Thyroid gland (tissue), 4 donors: ENCODE results near the gene HID1. TPM values are rescaled to one million over a fixed set of nuclear protein-coding genes. Genes with fewer than 3 reads are reported as not detected.

Source experiments
- DNase-seq, 2 donors: peaks; one replicate each; pipeline ENCODE4 v3.0.0-alpha.2; 2019
- H3K27ac ChIP-seq, 3 donors: fragments of 200-600 bp; sonication (generic); 1 replicate in 2 of 3; 2 replicates in 1 of 3; pipeline ENCODE4 v1.5.1; 2016 to 2019; ENCODE audit warnings: mild to moderate bottlenecking in 1 of 3, moderate library complexity in 1 of 3
- H3K27me3 ChIP-seq: fragments of 200-600 bp; sonication (generic); one replicate; pipeline ENCODE4 v1.5.1; 2019
- H3K36me3 ChIP-seq, 2 donors: fragments of 200-600 bp; sonication (generic); one replicate each; pipeline ENCODE4 v1.5.1; 2016 to 2019
- H3K4me1 ChIP-seq, 2 donors: fragments of 200-600 bp; sonication (generic); one replicate each; pipeline ENCODE4 v1.5.1; 2017 to 2019
- H3K4me3 ChIP-seq, 3 donors: fragments of 200-600 bp; sonication (generic); replicated peaks in 1 of 3; 1 replicate in 2 of 3; 2 replicates in 1 of 3; pipeline ENCODE4 v1.5.1; 2016; ENCODE audit warnings: mild to moderate bottlenecking in 1 of 3
- H3K9me3 ChIP-seq: fragments of 200-600 bp; sonication (generic); one replicate; pipeline ENCODE4 v1.5.1; 2017
- CTCF ChIP-seq, 6 experiments: fragments of 200-600 bp in 3 of 6; fragments of 450-650 bp in 3 of 6; sonication (generic) in 3 of 6; IDR thresholded peaks; one replicate each; pipeline ENCODE4 v1.5.1; 2016 to 2019; ENCODE audit warnings: antibody characterized with exemption in 6 of 6, mild to moderate bottlenecking in 2 of 6, inconsistent platforms in 1 of 6, moderate library complexity in 1 of 6
- POLR2A ChIP-seq, 2 donors: fragments of 450-650 bp; IDR thresholded peaks; one replicate each; pipeline ENCODE4 v1.6.1; 2017; ENCODE audit warnings: antibody characterized with exemption in 2 of 2, mild to moderate bottlenecking in 2 of 2, moderate library complexity in 1 of 2
- WGBS, 2 donors: methylation state at CpG; one replicate each; pipeline ENCODE4 v1.1.5; 2017; 5-methylcytosine and 5-hydroxymethylcytosine counted together
- intact Hi-C: fragments of 100-400 bp; cut with DNase I; formaldehyde crosslinking; loops from one replicate; pipeline ENCODE4 v1.15.1; 2023
- total RNA-seq, 4 donors: library from RNA; depleted of rRNA; stranded (reverse); fragments of >200 nt; gene quantifications; one replicate each; pipeline ENCODE4 v1.2.3, GENCODE V29; 2016

The HID1 gene
- total RNA-seq, 4 donors from 2014 or later = 19.4 to 27.4 (median 21.3) TPM

GRCh38 chr17:74920306-74920620, 52.3 kb downstream of the HID1 start:
- WGBS, 2 donors = 71 to 93% methylated on average over 9 to 27 of the region's 27 CpGs
- no peak for DNase-seq
- intact Hi-C loops = no loop called here
- Histone ChIP-seq H3K4me1 (peaks cover 13 to 21% of the 10 kb centered on the region in 2 donors), H3K4me3 (no peak overlapping the region), H3K27ac (no peak overlapping the region), H3K36me3 (no peaks in the 10 kb centered on the region), H3K9me3 (no peaks in the 10 kb centered on the region), H3K27me3 (peaks cover 21% of the 10 kb centered on the region)
- TF ChIP-seq POLR2A (IDR thresholded peaks at IDR 0.05) (no peak), CTCF (IDR thresholded peaks at IDR 0.05) (no peak)

GRCh38 chr17:74919440-74920305, 52.9 kb downstream of the HID1 start:
- Histone ChIP-seq H3K9me3 (no peaks in the 10 kb centered on the region), H3K4me1 (peaks cover 13 to 19% of the 10 kb centered on the region in 2 donors), H3K4me3 (no peak overlapping the region), H3K36me3 (no peaks in the 10 kb centered on the region), H3K27ac (no peak overlapping the region), H3K27me3 (peaks cover 16% of the 10 kb centered on the region)
- 44 to 62% methylated on average over 27 to 33 of the region's 67 CpGs for WGBS, 2 donors
- intact Hi-C loops = no loop called here
- DNase-seq = no peak
- TF ChIP-seq POLR2A (IDR thresholded peaks at IDR 0.05) = no peak
- peak in 1 of 6 experiments; percentile 9 for TF ChIP-seq CTCF (IDR thresholded peaks at IDR 0.05)

DNA sequence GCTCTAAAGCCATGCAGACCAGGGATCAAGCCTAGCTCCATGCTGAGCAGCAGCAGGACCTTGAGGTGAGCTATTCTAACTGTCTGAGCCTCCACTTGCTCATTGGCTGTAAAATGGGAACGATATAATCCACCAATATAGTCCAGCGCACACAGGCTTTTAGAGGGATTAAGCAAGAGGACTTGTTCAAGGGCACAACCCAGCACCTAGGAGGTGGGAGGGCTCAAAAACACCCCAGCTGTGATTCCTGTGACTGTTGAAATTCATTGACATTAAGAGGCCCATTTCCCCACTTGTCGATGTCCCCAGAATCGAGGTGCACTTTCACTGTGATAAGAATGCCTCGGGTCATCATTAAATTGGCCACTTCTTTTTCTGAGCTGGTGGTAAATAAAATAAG, 53.7 kb downstream of the HID1 start:
- Histone ChIP-seq H3K4me1 (peaks cover 12% of the 10 kb centered on the region in 2 donors), H3K27me3 (peaks cover 9% of the 10 kb centered on the region), H3K9me3 (no peaks in the 10 kb centered on the region), H3K36me3 (no peaks in the 10 kb centered on the region), H3K27ac (no peak overlapping the region), H3K4me3 (no peak overlapping the region)
- WGBS, 2 donors = 83 to 86% methylated on average over 5 of the region's 5 CpGs
- DNase-seq = no peak
- TF ChIP-seq POLR2A (IDR thresholded peaks at IDR 0.05) = no peak
- TF ChIP-seq CTCF (IDR thresholded peaks at IDR 0.05) = no peak
- intact Hi-C loops = no loop called here

DNA sequence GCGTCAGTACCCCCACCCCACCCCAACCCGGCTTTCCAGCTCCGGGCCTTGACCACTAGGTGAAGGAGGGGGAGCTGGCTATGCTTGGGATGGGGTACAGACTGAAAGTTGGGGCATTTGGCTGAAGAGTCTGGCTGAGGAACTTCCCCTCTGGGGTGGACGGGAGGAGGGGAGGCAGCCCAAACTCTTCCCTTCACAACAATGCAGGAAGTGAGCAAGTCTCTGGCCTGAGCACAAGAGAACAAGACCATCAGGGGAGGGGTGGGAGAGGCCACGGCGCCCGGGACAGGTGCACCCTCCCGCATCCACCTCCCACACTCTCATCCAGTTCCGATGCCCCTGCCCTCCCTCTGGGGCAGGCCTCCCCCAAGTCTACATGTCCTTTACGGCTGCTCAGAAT, 55.1 kb downstream of the HID1 start:
- no peak for DNase-seq
- H3K4me1 ChIP-seq = no peaks in the 10 kb centered on the region
- no peaks in the 10 kb centered on the region for H3K9me3 ChIP-seq
- TF ChIP-seq POLR2A (IDR thresholded peaks at IDR 0.05) (no peak), CTCF (IDR thresholded peaks at IDR 0.05) (no peak)
- no peaks in the 10 kb centered on the region for H3K27me3 ChIP-seq
- H3K4me3 ChIP-seq = no peak overlapping the region
- intact Hi-C loops = no loop called here
- 67 to 76% methylated on average over 9 to 10 of the region's 10 CpGs for WGBS, 2 donors
- H3K27ac ChIP-seq = no peak overlapping the region
- no peaks in the 10 kb centered on the region for H3K36me3 ChIP-seq

- DNase-seq = no peak
- no peak overlapping the region for H3K27ac ChIP-seq
- no peaks in the 10 kb centered on the region for H3K27me3 ChIP-seq
- 94 to 95% methylated on average over 11 of the region's 11 CpGs for WGBS, 2 donors
- TF ChIP-seq CTCF (IDR thresholded peaks at IDR 0.05) (no peak), POLR2A (IDR thresholded peaks at IDR 0.05) (no peak)
- no peaks in the 10 kb centered on the region for H3K36me3 ChIP-seq
- no peaks in the 10 kb centered on the region for H3K4me1 ChIP-seq
- no peak overlapping the region for H3K4me3 ChIP-seq
- intact Hi-C loops = no loop called here
- H3K9me3 ChIP-seq = no peaks in the 10 kb centered on the region
Measured at GRCh38 chr17:74916851-74917199, 55.7 kb downstream of the HID1 start.
